ENCODE results near the gene BSND. TPM values are rescaled to one million over a fixed set of nuclear protein-coding genes. Genes with fewer than 3 reads are reported as not detected.

BSND gene
- total RNA-seq, 4 donors from 2014 or later = not detected

GRCh38 chr1:55000110-55001085 lies 1.7 kb downstream of the BSND start:
- WGBS, 2 donors = 68 to 74% methylated on average over 4 to 7 of the region's 8 CpGs
- Histone ChIP-seq H3K27ac (no peak overlapping the region), H3K36me3 (no peaks in the 10 kb centered on the region), H3K4me3 (no peak overlapping the region), H3K9me3 (no peaks in the 10 kb centered on the region), H3K4me1 (peaks cover 6 to 13% (median 7%) of the 10 kb centered on the region in 3 donors), H3K27me3 (peaks cover 0 to 57% (median 1%) of the 10 kb centered on the region in 4 donors)
- no peak for DNase-seq
- no peak for TF ChIP-seq CTCF (IDR thresholded peaks at IDR 0.05)
- no peak for TF ChIP-seq POLR2A (IDR thresholded peaks at IDR 0.05)
- intact Hi-C loops (cut with DNase I) = no loop called here

GRCh38 chr1:55001311-55001710 lies 2.6 kb downstream of the BSND start:
- WGBS, 2 donors = 88 to 95% methylated on average over 4 of the region's 4 CpGs
- intact Hi-C loops (cut with DNase I) = no loop called here
- no peak overlapping the region for H3K4me3 ChIP-seq
- no peak for DNase-seq
- peaks cover 0 to 48% (median 1%) of the 10 kb centered on the region in 4 donors for H3K27me3 ChIP-seq
- no peak overlapping the region for H3K27ac ChIP-seq
- TF ChIP-seq POLR2A (IDR thresholded peaks at IDR 0.05) (no peak), CTCF (IDR thresholded peaks at IDR 0.05) (no peak)
- peaks cover 5 to 10% (median 6%) of the 10 kb centered on the region in 3 donors for H3K4me1 ChIP-seq
- no peaks in the 10 kb centered on the region for H3K9me3 ChIP-seq
- no peaks in the 10 kb centered on the region for H3K36me3 ChIP-seq

GRCh38 chr1:55002686-55003085 lies 4.0 kb downstream of the BSND start:
- H3K27ac ChIP-seq = no peak overlapping the region
- intact Hi-C loops (cut with DNase I) = no loop called here
- H3K27me3 ChIP-seq = peaks cover 0 to 34% (median 1%) of the 10 kb centered on the region in 4 donors
- TF ChIP-seq POLR2A (IDR thresholded peaks at IDR 0.05) (no peak), CTCF (IDR thresholded peaks at IDR 0.05) (no peak)
- no peak overlapping the region for H3K4me3 ChIP-seq
- H3K4me1 ChIP-seq = no peaks in the 10 kb centered on the region
- 45 to 54% methylated on average over 2 of the region's 2 CpGs for WGBS, 2 donors
- no peaks in the 10 kb centered on the region for H3K9me3 ChIP-seq
- no peak for DNase-seq
- H3K36me3 ChIP-seq = no peaks in the 10 kb centered on the region

GRCh38 chr1:55005351-55006140 lies 6.8 kb downstream of the BSND start:
- no peak overlapping the region for H3K27ac ChIP-seq
- H3K4me1 ChIP-seq = no peaks in the 10 kb centered on the region
- intact Hi-C loops (cut with DNase I) = no loop called here
- no peaks in the 10 kb centered on the region for H3K9me3 ChIP-seq
- H3K36me3 ChIP-seq = no peaks in the 10 kb centered on the region
- no peak overlapping the region for H3K4me3 ChIP-seq
- 71 to 81% methylated on average over 6 to 7 of the region's 10 CpGs for WGBS, 2 donors
- H3K27me3 ChIP-seq = peaks cover 0 to 7% (median 0%) of the 10 kb centered on the region in 4 donors
- no peak for DNase-seq
- TF ChIP-seq CTCF (IDR thresholded peaks at IDR 0.05) = no peak
- no peak for TF ChIP-seq POLR2A (IDR thresholded peaks at IDR 0.05)

All from esophagus squamous epithelium (tissue), 5 donors.